HG03558 (cell line): ENCODE measurements around the gene STARD7.

Source experiments
- ATAC-seq: cut with Tn5 transposase; IDR thresholded peaks from one replicate; pipeline ENCODE4 v1.9.1; 2021; ENCODE audit warnings: moderate number of reproducible peaks; ENCODE audit not compliant: unreplicated experiment; ENCODE audit errors: extremely low read depth

STARD7 gene

DNA sequence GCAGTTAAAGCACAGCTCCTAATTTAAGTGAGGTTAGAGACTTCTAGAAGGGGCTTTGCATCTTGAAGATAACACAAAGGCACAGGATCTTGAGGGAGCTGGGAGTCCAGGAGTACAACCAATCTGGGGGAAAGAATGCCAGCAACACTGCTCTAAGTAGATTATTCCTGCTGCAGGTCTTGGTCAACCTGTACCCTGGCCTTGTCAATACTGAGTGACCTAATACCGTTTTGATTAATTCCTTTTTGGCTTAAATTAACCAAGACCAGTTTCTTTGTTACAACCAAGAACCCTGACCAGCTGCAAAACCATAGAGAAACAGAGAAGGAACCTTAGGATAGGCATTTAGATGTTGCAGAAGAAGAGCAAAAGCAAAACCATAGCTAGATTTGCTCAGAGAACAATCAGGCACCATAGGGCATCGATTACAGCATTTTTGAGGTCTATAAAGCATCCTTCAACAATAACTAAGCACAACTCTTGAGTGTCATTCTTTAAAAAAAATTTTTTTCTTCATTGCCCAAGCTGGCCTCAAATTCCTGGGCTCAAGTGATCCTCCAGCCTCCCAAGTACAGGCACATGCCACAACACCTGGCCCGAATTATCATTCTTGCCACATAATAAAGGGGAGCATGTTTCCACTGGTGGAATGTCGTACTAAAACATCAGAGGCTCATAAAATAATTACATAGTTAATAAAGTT, 6.3 kb downstream of the STARD7 start:
- ATAC-seq = no peak

DNA sequence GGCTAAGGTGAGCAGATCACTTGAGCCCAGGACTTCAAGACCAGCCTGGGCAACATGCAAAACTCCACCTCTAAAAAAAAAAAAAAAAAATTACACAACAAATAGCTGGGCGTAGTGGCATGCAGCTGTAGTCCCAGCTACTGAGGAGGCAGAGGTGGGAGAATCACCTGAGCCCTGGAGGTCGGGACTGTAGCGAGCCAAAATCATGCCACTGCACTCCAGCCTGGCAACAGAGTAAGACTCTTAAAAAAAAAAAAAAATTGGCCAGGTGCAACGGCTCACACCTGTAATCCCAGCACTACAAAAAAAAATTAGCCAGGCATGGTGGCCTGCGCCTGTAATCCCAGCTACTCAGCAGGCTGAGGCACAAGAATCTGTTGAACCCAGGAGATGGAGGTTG, 7.3 kb downstream of the STARD7 start:
- ATAC-seq = no peak

- ATAC-seq = no peak
Observed at GRCh38 chr2:96198921-96199320, 9.7 kb downstream of the STARD7 start.

GRCh38 chr2:96197546-96198255, 10.9 kb downstream of the STARD7 start:
- ATAC-seq = no peak

GRCh38 chr2:96195410-96196066, 13.1 kb downstream of the STARD7 start:
- no peak for ATAC-seq

DNA sequence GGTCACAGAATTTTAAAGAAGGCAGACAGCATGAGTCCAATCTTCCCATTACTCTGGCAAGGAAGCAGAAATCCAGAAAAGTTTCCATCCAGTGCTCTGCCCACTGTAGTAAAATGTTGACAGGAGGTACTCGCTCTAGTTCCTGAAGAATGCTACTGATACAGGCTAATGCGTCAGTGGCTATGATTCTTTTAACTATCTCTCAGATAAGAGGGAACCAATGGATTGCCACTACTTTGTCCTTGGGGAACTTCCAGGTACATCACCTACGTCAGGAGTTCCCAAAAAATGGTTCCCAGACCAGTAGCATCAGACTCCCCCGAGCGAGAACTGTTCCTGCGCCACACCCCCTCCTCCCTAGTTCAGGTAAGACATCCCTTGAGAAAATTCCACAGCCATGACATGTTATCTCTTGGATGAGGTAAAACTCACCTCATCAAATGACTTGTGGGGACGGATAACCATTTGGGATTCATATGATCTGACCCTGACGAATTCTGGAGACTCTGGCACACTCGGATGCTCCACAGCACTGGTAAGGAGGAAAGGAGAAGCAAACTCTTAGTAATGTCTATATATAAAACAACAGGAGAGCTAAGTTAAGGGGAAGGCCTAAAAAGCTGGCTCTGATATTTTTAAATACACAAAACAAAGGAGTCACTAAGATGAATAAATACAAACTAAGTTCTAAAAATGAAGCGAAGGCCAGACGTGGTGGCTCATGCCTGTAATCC, 16.5 kb downstream of the STARD7 start:
- ATAC-seq = no peak

DNA sequence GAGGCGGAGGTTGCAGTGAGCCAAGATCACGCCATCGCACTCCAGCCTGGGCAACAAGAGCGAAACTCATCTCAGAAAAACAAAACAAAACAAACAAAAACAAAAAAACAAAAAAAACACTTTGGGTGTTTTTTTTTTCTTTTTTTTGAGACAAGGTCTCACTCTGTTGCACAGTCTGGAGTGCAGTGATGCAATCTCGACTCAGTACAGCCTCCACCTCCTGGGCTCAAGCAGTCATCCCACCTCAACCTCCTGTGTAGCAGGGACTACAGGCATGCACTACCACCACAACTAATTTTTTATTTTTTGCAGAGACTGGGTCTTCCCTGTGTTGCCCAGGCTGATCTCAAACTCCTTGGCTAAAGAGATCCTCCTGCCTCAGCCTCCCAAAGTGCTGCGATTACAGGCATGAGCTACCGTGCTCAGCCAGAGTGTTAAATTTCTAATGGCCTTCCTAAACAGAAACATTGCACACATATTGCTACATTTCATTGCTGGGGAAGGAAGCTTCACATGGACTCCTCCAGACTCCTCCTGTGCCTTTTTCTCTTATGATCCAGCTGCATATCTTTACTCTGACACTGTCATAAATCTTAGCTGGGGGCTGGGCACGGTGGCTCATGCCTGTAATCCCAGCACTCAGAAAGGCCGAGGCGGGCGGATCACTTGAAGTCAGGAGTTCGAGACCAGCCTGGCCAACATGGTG, 19.7 kb downstream of the STARD7 start:
- ATAC-seq = no peak

- ATAC-seq = no peak
Observed at GRCh38 chr2:96186562-96186961, 22.1 kb downstream of the STARD7 start.

DNA sequence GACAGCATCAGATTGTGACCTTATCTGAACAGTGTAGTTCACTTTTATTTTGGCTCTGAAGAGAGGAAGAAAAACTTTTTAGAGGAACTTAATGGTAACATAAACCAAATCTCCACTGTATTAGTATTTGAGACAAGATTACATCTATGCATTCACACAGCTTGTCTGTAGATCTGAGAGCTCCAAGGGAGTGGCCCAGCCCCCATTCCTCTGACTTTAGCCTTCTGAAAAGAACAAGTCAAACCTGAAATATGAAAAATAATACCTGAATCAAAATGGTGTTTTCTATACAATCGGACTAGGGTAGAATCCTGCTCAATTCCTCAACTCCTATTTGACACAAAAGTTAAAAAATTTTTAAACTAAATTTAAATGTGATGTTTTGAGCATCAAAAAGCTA, 23.1 kb downstream of the STARD7 start:
- ATAC-seq = no peak

DNA sequence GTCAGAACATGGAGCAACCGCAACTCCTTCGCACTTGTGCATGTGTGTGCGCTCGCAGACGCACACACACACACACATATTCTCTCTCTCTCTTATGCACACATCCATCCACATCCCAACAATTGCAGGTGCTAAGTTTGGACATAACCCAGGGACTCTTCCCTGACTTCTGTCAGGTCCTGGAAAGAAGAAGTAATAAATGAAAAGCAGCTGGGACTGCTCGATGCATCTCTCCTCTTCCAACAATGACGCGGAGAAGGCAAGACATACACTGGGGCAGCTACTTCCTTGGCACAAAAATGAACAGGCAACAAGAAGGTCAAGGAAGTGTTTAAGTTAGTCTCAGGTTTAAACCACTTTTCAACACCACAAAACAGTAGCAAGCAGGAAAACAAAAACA, 23.6 kb downstream of the STARD7 start:
- ATAC-seq = no peak

GRCh38 chr2:96184188-96184587, 24.4 kb downstream of the STARD7 start:
- no peak for ATAC-seq

GRCh38 chr2:96181529-96181928, 27.1 kb downstream of the STARD7 start:
- ATAC-seq = no peak

DNA sequence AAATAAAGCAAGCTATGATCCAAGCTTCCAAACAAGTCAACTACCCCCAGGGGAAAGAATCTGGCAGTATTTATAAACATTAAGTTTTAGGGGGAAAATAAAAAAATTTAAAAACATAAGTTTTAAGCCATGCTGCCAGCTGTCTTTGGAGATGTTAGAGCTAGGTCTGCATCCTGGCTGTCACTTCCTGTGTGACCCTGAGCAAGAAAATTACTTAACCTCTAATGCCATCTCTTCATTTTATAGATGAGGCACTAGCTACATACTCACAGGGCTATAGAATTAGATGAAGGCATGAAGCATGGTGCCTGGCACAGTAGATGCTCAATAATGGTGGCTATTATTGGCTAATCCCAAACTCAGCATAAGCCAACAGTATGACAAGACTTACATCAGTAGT, 28.1 kb downstream of the STARD7 start:
- no peak for ATAC-seq

DNA sequence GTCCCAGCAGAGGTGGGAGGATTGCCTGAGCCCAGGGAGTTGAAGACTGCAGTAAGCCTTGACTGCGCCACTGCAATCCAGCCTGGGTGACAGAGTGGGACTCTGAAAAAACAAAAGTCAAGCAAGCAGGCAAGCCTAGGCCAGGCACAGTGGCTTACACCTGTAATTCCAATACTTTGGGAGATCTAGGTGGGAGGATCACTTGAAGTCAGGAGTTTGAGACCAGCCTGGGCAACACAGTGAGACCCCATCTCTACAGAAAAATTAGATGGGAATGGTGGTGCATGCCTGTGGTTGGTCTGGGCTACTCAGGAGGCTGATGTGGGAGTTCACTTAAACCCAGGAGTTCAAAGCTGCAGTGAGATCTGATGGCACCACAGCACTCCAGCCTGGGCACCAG, 28.6 kb downstream of the STARD7 start:
- ATAC-seq = no peak

DNA sequence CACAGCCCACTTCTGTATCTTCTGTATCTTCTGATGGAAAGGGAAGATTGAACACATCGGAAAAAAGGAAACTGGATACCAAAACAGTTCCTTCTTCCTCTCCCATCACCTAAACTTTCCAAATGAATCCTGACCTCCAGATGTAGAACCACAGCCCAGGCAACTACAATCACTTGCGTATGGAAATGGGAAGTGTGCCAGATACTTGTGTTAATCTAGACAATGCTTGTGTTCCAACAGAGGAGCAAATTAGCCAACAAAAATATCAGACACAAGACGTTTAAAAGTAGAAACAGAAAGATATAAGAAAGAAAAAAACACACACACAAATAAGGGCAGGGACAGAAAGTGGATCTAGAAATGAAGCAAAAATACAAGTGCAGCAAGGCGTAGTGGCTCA, 32.0 kb downstream of the STARD7 start:
- ATAC-seq = no peak

DNA sequence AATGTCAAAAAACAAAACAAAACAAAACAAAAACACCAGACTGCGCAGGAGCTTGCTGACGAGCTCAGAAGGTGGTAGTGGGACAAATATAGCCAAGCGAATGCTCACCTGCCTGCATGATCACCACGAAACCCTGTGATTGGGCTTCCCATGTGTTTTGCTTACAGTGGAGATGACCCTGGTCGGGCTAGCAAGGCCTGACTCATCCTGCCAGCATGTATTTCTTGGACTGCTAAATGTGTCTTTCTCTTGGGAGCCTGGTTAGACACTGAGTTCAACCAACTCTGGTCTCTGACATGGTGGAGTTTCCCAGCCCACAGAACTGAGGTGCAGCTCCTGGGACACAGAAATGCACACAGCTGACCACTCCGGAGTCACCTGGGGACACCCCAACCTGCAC, 32.7 kb downstream of the STARD7 start:
- no peak for ATAC-seq

- no peak for ATAC-seq
Observed at GRCh38 chr2:96174251-96175144, 34.1 kb downstream of the STARD7 start.

- no peak for ATAC-seq
Observed at GRCh38 chr2:96171831-96172230, 36.8 kb downstream of the STARD7 start.

DNA sequence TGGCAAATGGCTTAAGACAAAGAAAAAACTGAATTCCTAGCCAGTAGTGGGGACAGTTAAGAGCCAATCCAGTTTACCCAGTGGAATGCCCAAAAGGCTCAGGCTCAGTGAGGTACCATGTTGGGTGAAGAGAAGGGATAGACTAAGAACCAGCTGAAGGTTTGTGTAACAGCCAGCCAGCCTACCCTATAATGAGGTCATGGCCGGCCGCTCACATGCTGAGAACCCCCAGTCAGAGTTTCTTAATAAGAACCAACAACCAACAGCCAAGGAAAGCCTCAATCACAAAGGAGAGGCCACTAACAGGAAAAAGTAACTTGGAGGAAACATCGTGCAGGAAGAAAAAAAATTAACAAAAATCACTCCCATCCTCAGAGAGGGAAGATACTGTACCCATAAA, 38.0 kb downstream of the STARD7 start:
- ATAC-seq = no peak
